Embryonic facial prominence (tissue), 1 donor: ENCODE measurements around the gene THAP6.
"Not testable (repeated sequence)": the region's sequence is repeated elsewhere in the genome, so short reads cannot be mapped to it uniquely, and the experiment has no call there.

ENCODE experiments used
- DNase-seq: peaks from one replicate; pipeline ENCODE4 v3.0.0-alpha.2; 2016; ENCODE audit errors: extremely low spot score

Gene THAP6, protein sequence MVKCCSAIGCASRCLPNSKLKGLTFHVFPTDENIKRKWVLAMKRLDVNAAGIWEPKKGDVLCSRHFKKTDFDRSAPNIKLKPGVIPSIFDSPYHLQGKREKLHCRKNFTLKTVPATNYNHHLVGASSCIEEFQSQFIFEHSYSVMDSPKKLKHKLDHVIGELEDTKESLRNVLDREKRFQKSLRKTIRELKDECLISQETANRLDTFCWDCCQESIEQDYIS

DNA sequence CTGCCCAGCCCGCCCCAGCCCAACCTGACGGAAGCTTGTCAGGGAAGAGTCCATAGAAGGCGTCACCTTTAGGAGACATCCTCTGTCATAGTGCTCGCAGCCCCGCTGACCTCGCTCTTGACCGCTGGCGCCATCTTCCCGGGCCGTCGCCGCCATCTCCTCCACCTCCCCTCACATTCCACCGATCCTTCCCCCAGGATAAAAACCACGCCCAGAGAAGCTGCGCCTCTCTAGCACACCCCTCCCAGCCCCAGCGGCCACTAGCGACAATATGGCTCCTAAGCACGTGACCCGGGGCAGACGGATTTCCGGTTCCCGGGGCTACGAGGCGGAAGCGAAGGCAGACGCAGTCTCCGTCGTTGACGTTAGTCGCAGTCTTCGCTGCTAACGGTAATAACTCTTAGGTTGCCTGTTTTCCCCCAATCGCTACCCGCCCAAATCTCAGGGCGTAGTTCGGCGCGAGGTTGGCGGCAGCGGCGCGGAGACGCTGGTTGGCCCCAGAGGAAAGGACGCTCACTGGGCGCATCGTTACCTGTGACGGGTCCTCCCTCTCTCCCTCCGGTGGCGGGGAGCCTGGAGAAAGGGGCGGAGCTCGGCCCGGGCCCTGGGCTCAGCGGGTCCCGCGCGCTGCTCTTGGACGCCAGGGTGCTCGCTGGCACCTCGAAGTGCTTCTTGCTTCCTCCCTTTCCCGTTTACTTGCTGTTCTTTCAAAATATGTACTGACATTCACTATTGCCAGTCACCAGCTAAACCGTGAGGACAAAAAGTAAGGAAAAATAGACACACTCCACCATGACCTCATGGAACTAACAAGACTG, at the start of gene THAP6, which contains the start of gene RCHY1:
Gene THAP6 (plus strand): TSS at position 343 of the 818 bp plus-strand sequence. CDS start 980 bp downstream, outside the sequence.
Gene RCHY1 (minus strand): TSS at position 273 of the 818 bp plus-strand sequence. CDS start 117 bp downstream, at position 156.
- peak; percentile 93 for DNase-seq

DNA sequence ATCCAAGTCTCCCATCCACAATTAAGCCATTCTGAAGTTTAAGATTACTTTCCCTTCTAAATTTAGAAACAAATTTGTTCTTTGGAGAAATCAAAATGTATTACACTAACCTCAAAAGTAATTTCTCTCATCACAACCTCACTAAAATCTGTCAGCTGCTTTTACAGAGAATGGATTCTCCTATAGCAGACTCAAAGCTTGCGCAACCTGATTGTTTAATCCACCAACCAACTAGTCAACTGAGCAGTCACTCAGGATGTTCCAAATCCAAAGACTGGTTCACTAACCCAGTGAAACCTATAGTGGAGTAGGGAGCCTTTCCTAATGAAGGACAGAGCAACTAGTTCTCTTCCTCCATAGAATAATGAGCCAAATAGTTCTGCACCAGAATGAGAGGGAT, 44.4 kb upstream of the THAP6 start:
- no peak for DNase-seq

DNA sequence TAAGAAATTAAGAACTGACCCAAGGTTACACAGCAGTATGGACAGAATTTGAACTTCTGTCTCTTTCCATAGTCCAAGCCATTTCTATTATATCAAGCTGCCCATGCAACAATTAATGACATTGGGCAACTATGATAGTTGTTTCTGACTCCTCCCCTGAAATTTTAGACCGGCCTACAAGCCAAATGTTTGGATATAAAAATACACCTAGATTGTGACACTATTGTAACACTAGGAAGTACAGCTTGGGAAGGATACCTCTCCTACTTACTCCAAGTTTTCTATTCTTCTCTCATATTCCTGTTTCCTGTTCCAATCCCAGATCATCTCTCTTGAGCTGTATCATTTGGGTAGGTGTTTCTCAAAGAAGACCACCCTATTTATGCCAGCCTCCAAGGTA, 43.5 kb upstream of the THAP6 start:
- no peak for DNase-seq

DNA sequence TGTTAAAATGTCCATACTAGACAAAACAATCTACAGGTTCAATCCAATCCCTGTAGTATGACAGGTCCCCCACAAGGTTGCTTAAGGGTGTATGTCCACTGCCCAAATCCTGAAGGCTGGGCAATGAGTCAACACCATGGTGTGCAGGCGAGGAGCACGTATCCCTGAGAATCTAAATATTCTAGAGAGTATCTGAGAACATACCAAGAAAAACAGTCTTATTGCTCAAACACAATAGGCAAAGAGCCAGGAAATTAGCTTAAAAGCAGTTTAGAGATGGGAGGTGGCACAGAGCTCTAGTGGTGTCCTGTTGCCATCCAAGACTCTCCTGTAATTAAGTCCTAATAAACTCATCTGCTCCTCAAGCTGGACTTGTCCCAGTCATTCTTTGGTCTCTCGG, 37.1 kb upstream of the THAP6 start:
- no peak for DNase-seq

DNA sequence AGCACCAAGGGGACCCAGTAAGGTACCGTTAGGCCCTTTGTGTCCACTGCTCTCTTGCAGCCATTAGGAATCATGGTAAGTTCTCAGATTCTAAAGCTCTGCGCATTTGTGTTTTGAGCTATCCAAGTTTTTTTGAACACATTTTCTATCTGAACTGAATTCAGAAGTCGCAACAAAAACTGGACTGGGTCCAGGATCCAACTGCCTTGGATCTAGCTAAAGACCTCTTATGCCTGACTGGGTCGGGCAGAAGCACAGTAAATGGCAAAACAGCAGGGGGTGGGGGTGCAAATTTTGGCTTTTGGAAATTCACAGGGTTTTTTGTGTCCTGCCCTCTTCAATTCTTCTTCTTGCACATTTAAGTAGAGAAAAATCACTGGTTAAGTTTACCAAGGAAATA, 30.1 kb upstream of the THAP6 start:
- no peak for DNase-seq

DNA sequence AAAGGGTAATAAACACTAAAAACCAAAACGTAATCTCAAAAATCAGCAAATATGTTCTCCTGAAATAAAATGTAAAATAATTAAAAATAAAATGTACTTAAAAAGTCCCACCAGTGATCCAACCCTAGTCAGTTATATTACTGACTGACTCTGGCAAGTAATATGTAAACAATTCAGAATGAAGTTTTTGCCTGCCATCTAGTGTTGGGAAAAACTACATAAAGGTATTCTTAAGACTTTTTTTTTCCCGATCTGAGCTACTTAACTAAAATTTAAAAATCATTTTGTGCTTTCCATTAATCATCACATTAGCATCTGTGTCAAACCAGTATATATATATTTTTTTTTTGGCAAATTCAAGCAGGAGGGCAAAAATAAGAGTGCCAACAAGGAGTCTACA, 24.1 kb upstream of the THAP6 start:
- DNase-seq, result peak; percentile 11

DNA sequence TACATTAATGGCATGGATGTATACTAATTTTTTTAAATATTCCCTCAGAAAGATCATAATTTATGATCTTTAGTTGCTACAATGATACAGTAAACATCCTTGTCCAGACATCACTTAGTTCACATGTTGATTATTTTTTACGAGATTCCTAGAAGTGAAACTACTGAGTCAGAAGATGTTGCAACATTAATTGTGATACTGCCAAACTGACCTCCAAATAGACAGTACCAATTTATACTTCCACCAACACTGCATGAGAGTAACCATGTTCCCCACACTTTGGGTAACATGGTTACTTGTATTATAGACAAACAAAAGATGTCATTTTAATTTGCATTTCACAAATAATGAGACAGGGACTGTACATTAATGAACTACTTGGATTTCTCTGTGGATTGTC, 19.7 kb upstream of the THAP6 start:
- no peak for DNase-seq

DNA sequence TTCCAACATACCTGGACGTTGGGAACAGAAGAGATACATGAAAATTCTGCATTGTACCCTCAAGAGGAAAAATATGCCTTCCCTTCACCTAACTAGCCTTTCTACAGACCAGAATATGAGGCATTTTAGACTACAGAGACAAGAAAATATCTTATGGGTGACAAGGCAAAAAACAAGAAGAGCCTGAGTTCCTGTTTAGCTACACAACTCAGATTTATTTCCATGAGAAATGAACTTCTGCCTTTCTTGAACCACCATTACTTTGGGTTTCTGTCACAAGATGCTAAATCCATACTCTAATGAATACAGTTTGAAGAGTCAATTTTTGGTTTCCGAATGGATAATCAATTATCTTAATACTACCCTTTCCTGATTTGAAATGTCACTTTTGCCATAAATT, 18.8 kb upstream of the THAP6 start:
- no peak for DNase-seq

DNA sequence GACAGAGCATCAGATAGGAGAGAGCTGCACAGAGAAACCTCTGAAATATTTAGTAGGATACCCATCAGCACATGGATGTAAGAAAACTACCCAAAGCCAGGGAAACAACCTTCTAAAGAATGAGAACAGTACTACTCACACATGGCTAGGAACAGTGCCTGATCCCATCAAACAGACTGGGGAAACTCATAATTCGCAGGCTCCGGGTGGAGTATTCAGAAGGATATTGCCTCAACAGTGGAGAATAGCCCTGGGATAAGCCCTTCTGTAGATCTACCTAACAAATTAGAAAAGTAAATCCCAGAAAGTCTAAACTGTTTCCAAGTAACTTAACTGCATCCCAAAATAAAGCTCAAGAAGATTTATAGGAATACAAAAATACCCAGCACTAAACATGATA, 17.9 kb upstream of the THAP6 start:
- DNase-seq, result no peak

DNA sequence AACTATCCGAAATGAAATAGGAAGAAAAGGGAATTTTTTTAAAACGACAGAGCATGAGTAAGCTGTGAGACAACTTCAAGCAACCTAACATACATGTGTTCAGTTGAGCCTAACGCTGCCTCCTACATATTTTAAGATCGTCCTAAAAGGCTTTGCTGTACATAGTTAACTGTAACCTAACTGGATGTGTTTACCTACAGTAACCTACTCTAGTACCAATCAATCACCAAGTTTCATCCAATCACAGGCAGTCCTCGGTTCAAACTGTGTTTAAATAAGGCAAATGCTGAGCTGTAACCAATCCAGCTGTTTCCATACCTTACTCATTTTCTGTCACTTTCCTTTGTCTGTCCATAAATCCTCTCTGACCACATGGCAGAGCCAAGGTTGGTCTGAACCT, 17.1 kb upstream of the THAP6 start:
- no peak for DNase-seq

DNA sequence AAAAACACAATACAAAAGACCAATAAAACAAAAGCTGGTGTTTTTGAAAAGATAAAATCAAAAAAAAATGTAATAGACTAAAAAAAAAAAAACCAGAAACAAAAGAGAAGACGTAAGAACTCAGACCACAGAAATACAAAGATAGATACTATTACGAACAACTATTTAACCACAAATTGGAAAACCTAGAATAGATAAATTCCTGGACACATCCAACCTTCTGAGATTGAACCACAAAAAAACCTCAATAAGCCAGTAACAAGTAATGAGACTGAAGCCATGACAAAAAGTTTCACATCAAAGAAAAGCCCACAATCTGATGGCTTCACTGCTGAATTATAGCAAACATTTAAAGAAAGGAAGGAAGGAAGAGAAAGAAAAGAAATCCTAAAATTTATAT, 16.2 kb upstream of the THAP6 start:
- no peak for DNase-seq

DNA sequence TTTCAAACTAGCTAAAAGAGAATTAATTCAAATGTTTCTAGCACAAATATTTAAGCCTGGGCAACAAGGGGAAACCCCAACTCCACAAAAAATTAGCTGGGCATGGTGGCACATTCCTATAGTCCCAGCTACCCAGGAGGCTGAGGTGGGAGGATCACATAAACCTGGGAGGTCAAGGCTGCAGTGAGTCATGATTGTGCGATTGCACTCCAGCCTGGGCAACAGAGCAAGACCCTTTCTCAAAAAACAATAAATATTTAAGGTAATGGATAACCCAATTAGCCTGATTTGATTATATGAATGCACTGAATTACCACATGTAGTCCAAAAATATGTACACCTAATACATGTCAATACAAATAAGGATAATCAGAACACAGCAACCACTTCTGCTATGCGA, 14.4 kb upstream of the THAP6 start:
- no peak for DNase-seq

DNA sequence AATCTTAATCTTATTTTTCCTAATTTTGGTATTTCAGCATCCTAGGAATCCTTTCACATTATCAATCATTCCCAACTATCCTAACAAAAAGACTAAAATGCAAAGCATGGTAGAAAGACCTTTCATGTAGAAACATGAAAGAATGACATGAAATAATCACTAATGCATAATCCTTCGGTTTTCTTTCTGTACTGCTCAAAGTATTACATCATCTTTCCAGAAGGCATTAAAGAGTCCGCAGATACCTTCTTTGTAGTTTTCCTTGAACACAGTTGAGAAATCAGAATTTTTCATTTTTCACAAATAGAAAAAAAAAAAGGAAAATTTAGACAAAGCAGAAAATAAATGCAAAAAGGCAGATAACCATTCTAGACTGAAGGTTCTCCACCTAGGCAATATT, 11.6 kb upstream of the THAP6 start:
- no peak for DNase-seq

DNA sequence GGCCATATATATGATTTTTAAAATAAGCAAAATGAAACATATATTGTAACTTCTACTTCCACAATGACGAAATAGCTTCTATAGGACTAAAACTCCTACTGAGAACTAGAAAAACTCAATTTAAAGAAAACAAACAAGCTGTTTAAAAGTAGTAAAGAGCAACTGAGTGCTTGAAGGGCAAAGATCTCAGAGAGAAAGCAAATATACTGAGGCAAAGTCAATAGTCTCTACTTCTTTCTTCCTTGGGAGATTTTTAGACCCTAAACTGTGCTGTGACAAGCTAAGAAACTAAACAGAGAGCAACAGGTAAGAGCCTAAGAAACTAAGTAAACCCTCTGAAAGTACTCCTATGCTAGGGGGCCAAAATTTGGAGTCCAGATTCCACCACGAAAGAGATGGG, 8.6 kb upstream of the THAP6 start:
- DNase-seq, result no peak

DNA sequence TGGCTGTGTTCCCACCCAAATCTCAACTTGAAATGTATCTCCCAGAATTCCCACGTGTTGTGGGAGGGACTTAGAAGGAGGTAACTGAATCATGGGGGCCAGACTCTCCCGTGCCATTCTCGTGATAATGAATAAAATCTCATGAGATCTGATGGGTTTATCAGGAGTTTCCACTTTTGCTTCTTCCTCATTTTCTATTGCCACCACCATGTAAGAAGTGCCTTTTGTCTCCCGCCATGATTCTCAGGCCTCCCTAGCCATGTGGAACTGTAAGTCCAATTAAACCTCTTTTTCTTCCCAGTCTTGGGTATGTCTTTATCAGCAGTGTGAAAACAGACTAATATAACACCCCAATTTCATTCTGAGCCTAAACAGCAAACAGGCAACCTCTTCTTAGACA, 4.7 kb upstream of the THAP6 start:
- DNase-seq, result not testable (repeated sequence)

DNA sequence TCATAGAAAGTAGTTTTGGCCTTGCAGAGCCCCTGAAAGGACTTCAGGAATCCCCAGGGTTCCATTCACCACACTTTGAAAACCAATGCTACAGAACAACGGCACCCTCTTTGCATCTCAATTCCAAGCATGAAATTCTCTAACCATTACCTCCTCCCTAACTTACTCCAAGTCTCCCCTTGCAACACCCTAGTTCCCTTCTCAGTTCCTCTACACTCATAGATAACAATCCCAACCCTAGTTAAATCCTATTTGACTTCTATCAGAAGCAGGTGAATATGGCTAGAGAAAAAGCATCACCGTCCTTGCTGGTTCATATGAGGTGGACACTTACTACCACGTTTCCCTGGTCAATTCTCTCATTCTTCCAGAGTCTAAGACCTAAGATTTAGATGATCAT, 2.4 kb upstream of the THAP6 start:
- no peak for DNase-seq

DNA sequence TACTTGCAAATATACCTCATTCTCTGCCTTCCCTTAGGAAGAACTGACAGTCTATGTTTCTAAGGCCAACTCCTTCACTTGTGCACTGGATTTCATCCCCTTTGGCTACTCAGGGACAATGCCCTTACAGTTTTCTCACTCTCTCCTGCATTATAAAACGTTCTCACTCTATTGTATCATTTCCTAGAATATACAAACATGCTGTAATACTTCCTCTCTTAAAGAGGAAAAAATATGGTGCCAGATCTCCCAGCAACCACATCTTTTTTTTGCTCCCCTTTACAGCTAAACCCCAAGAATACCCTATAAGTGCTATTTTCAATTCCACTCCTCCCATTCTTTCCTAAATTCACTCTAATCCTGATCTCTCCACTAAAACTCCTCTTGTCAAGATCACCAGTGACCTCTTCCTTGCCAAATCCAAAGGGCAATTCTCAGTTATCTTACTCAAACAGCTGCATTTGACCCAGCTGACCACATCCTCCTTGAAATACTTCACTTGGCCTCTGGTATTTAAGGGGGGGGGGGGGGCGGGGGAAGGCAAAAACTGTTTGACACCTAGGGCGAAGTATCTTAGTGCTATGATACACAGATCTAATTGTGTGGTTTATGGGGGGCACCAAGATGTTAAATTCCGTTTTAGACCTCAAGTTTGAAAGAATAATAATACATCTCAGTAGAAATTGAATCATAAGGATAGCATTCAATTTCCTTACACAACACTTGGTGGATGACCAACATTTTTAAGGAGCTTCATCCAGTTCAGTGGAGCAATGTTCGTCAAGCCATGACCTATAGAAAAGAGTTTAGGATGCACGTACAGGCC, 1.7 kb upstream of the THAP6 start:
- DNase-seq, result no peak

DNA sequence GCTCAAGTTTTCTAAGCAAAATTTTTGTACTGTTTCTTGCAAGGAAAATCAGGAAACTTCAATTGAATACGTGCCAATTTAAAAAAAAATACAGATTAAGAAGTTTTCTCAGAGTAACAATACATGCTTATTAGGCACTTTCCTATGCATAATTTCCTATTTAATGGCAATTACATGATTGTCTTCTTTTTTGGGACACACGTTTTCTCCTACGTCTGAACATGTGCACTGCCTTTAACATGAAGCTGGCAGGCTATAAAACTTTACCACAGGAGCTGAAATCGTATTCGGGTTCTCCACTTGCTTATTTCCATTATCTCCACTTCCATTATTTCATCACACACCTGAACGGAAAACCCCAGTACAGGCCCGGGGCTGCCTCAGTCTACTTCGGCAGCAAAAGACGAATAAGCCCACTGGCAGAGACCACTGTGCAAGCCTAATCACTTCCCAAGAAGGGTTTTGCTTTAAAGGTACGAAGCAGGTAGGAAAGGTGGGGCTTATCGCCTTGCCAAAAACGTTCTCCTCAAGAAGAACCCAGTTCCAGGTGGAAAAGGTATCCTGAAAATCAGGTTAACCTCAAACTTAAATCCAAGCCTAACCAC, 645 bp upstream of the THAP6 start:
- DNase-seq, result no peak

DNA sequence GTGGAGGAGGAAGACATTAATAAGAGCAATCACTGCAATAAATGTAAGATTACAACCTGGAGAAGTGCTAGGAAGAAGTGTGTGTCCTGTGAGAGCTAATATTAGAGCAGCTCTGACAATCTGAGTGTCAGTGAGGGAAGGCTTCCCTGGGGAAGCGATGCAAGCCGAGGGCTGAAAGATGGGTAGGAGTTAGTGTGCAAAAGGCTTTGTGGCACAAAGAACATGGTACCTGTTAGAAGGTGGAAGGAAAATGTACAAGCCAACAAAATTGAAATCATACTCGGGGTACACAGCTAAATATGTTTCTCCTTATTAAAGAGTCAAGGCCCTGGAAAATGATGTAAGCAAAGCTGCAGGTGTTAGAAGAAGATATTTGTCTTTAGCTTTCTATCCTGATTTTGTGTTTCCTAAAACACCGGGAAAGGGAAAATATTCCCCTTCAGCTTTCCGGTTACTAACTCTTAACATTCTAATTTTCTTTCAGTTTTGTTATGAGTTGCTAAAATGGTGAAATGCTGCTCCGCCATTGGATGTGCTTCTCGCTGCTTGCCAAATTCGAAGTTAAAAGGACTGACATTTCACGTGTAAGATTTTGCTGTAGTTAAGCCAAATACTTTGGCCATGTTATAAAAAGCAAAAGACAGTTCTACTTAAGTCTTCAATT, 808 bp downstream of the THAP6 start:
- DNase-seq, result no peak

DNA sequence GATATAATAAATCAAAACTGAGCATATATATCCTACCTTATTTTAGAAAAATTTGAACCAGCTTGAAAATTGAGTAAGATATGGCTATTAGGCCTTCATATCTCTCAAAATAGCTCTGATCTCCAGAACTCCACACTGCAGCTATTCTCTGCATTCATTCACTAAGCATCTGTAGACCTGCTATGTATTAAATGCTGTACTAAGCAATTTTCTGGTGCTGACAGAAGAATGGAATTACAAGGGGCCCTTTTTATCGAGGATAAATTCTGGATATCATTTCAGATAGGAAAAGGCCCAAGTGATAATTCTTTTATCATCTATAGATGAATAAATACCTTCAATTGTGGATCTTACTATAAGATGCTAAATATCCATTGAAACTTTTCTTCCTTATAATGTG, 1.9 kb downstream of the THAP6 start:
- no peak for DNase-seq

DNA sequence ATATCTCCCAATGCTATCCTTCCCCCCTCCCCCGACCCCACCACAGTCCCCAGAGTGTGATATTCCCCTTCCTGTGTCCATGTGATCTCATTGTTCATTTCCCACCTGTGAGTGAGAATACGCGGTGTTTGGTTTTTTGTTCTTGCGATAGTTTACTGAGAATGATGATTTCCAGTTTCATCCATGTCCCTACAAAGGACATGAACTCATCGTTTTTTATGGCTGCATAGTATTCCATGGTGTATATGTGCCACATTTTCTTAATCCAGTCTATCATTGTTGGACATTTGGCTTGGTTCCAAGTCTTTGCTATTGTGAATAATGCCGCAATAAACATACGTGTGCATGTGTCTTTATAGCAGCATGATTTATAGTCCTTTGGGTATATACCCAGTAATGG, 5.2 kb downstream of the THAP6 start:
- not testable (repeated sequence) for DNase-seq

DNA sequence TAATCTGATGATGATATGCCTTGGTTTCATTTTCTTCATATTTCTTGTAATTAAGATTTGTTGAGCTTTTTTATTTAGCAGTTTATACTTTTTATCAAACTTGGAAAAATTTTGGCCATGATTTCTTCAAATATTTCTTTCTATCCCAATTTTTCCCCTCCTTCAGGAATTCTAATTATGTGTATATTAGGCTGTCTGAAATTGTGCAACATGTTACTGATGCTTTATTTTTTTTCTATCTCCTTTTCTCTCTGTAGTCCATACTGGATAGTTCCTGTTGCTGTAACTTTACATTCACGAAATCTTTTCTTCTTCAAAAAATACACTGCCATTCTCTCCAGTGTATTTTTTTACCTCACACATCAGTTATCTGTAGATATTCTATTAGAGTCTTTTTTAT, 10.8 kb downstream of the THAP6 start:
- no peak for DNase-seq
